SH-SY5Y (cell line): ENCODE measurements around the gene GAD2.

ENCODE experiments used
- GATA2 ChIP-seq: IDR thresholded peaks from 2 replicates; pipeline ENCODE4 v1.6.1; 2011; ENCODE audit warnings: mild to moderate bottlenecking, low read depth, low read length
- GATA3 ChIP-seq: IDR thresholded peaks from 2 replicates; pipeline ENCODE4 v1.6.1; 2011; ENCODE audit warnings: low read depth, mild to moderate bottlenecking, low read length, moderate library complexity

DNA sequence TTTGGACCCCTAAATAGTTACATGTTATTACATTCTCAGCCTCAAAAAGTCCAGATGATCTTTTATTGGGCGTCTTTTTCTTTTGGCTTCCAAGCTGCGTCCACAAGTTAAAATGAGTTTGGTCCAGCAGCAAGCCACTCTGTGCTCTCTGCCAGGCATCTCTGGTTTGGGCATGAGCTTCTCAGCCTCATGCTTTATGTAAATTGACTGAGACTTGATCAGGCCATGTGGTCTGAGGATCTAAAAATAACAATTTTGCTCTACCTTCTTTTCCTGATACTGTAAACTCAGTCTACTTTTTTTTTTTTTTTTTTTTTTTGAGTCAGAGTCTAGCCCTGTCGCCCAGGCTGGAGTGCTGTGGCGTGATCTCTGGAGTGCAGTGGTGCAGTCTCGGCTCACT, 15.6 kb downstream of the GAD2 start:
- TF ChIP-seq GATA3 (no peak), GATA2 (no peak)
